SK-N-SH (cell line): Measurements from ENCODE around the gene ZDHHC14. TPM values are rescaled to one million over a fixed set of nuclear protein-coding genes. Genes with fewer than 3 reads are reported as not detected.

ENCODE experiments used
- CTCF ChIA-PET: fragments of 300-600, 350-600 bp; formaldehyde crosslinking; extraction: SDS; loops from one replicate; lab custom pipeline; 2021; lab: Yijun Ruan, JAX
- POLR2A ChIA-PET: fragments of 350-600 bp; sonication (Branson Sonifier 250); formaldehyde crosslinking; extraction: SDS; loops from one replicate; lab custom pipeline; 2020; ENCODE audit warnings: antibody characterized with exemption, inconsistent platforms; lab: Yijun Ruan, JAX
- DNase-seq: peaks from one replicate; pipeline ENCODE4 v3.0.0; 2012
- H2AFZ ChIP-seq: fragments of 200-600 bp; sonication (generic); 2 replicates; pipeline ENCODE4 v1.8.1; 2016; ENCODE audit warnings: antibody characterized with exemption, mild to moderate bottlenecking, low read depth
- H3F3A ChIP-seq: fragments of 200-600 bp; sonication (generic); replicated peaks from 2 replicates; pipeline ENCODE3; 2016; ENCODE audit warnings: antibody characterized with exemption, mild to moderate bottlenecking; ENCODE audit not compliant: insufficient read depth
- H3K27ac ChIP-seq, 2 experiments: fragments of 200-500 bp in 1 of 2; fragments of 200-600 bp in 1 of 2; sonication (Bioruptor generic) in 1 of 2; sonication (generic), shearing (Covaris generic) in 1 of 2; 2 replicates each; pipeline versions ENCODE4 v1.5.1 to v1.6.1; 2014 to 2016; ENCODE audit warnings: low read depth in 2 of 2, inconsistent platforms in 1 of 2, low read length in 1 of 2, mild to moderate bottlenecking in 1 of 2, mixed read lengths in 1 of 2
- H3K27me3 ChIP-seq: fragments of 200-600 bp; sonication (generic), shearing (Covaris generic); 2 replicates; pipeline ENCODE4 v1.6.1; 2016; ENCODE audit warnings: mixed run types; ENCODE audit not compliant: insufficient read depth
- H3K36me3 ChIP-seq, 2 experiments: fragments of 200-500 bp in 1 of 2; fragments of 200-600 bp in 1 of 2; sonication (Bioruptor generic) in 1 of 2; sonication (generic) in 1 of 2; replicated peaks in 1 of 2; 2 replicates each; pipeline versions ENCODE3 to v1.5.1; 2014 to 2016; ENCODE audit warnings: low read length in 1 of 2, mild to moderate bottlenecking in 1 of 2; ENCODE audit not compliant: insufficient read depth in 2 of 2, control insufficient read depth in 1 of 2
- H3K4me1 ChIP-seq, 2 experiments: fragments of 200-500 bp in 1 of 2; fragments of 200-600 bp in 1 of 2; sonication (Bioruptor generic) in 1 of 2; sonication (generic), shearing (Covaris generic) in 1 of 2; 2 replicates each; pipeline versions ENCODE4 v1.5.1 to v1.6.1; 2014 to 2016; ENCODE audit warnings: low read depth in 1 of 2, low read length in 1 of 2, mixed run types in 1 of 2; ENCODE audit not compliant: insufficient read depth in 2 of 2, control insufficient read depth in 1 of 2
- H3K4me2 ChIP-seq: fragments of 200-600 bp; sonication (generic), shearing (Covaris generic); 2 replicates; pipeline ENCODE4 v1.6.1; 2017; ENCODE audit warnings: mixed run types
- H3K4me3 ChIP-seq, 2 experiments: fragments of 200-500 bp in 1 of 2; fragments of 200-600 bp in 1 of 2; sonication (Bioruptor generic) in 1 of 2; sonication (generic), shearing (Covaris generic) in 1 of 2; 2 replicates each; pipeline versions ENCODE4 v1.5.1 to v1.8.1; 2014 to 2016; ENCODE audit warnings: low read depth in 2 of 2, inconsistent platforms in 1 of 2, low read length in 1 of 2, mild to moderate bottlenecking in 1 of 2, mixed read lengths in 1 of 2, moderate library complexity in 1 of 2
- H3K79me2 ChIP-seq: fragments of 200-600 bp; sonication (generic); 2 replicates; pipeline ENCODE4 v1.8.1; 2017; ENCODE audit warnings: mild to moderate bottlenecking; ENCODE audit not compliant: insufficient read depth
- H3K9ac ChIP-seq: fragments of 200-600 bp; sonication (generic); 2 replicates; pipeline ENCODE4 v1.6.1; 2017; ENCODE audit warnings: mixed run types
- H3K9me2 ChIP-seq: fragments of 200-600 bp; sonication (generic); 2 replicates; pipeline ENCODE4 v1.6.1; 2017; ENCODE audit warnings: mixed run types
- H3K9me3 ChIP-seq: fragments of 200-600 bp; sonication (generic); 2 replicates; pipeline ENCODE4 v1.6.1; 2017; ENCODE audit warnings: mixed run types, mild to moderate bottlenecking, moderate library complexity
- H4K20me1 ChIP-seq: fragments of 200-600 bp; sonication (generic); 2 replicates; pipeline ENCODE4 v1.6.1; 2017; ENCODE audit warnings: mild to moderate bottlenecking, mixed run types; ENCODE audit not compliant: insufficient read depth
- ELF1 ChIP-seq: IDR thresholded peaks from 2 replicates; pipeline ENCODE4 v1.4.0; 2012
- EP300 ChIP-seq, 2 experiments: IDR thresholded peaks; 2 replicates each; pipeline versions ENCODE4 v1.4.0 to v1.6.1; 2012; ENCODE audit warnings: borderline replicate concordance in 1 of 2, low read depth in 1 of 2, low read length in 1 of 2
- EZH2phosphoT487 ChIP-seq: fragments of 200-600 bp; sonication (generic); IDR thresholded peaks from 2 replicates; pipeline ENCODE4 v1.6.1; 2017; ENCODE audit warnings: low read depth, mixed run types, mild to moderate bottlenecking, antibody characterized with exemption, moderate library complexity, borderline replicate concordance
- FOSL2 ChIP-seq: IDR thresholded peaks from 2 replicates; pipeline ENCODE4 v1.4.0; 2012; ENCODE audit warnings: low read depth, mild to moderate bottlenecking, moderate library complexity, borderline replicate concordance
- FOXJ3 ChIP-seq: sonication (generic); formaldehyde crosslinking; IDR thresholded peaks from 2 replicates; pipeline ENCODE4 v1.5.1; 2020; ENCODE audit warnings: mild to moderate bottlenecking, missing genetic modification reagents
- FOXM1 ChIP-seq: IDR thresholded peaks from 2 replicates; pipeline ENCODE4 v1.4.0; 2012; ENCODE audit warnings: low read depth, mild to moderate bottlenecking
- GATA2 ChIP-seq: sonication (generic); formaldehyde crosslinking; IDR thresholded peaks from 2 replicates; pipeline ENCODE4 v1.5.0; 2020; ENCODE audit warnings: mild to moderate bottlenecking, missing genetic modification reagents
- IRF3 ChIP-seq: fragments of 150-350 bp; IDR thresholded peaks from 2 replicates; pipeline ENCODE4 v1.6.1; 2016; ENCODE audit warnings: mild to moderate bottlenecking, low read depth, low read length
- MXI1 ChIP-seq: IDR thresholded peaks from 2 replicates; pipeline ENCODE4 v1.6.1; 2012; ENCODE audit warnings: mild to moderate bottlenecking, low read depth, low read length, improper control_type of control experiment
- NRF1 ChIP-seq: IDR thresholded peaks from 2 replicates; pipeline ENCODE4 v1.6.1; 2012; ENCODE audit warnings: low read depth, mild to moderate bottlenecking, low read length
- PBX3 ChIP-seq: IDR thresholded peaks from 2 replicates; pipeline ENCODE4; 2012
- POLR2AphosphoS5 ChIP-seq: IDR thresholded peaks from 2 replicates; pipeline ENCODE4 v1.6.1; 2012; ENCODE audit warnings: low read depth, low read length
- RFX5 ChIP-seq: IDR thresholded peaks from 2 replicates; pipeline ENCODE4 v1.6.1; 2012; ENCODE audit warnings: mild to moderate bottlenecking, improper control_type of control experiment, low read length
- SMC3 ChIP-seq: IDR thresholded peaks from 2 replicates; pipeline ENCODE4 v1.6.1; 2012; ENCODE audit warnings: low read depth, low read length, improper control_type of control experiment
- TAF1 ChIP-seq: IDR thresholded peaks from 2 replicates; pipeline ENCODE4 v1.6.1; 2012; ENCODE audit warnings: low read depth, mild to moderate bottlenecking, low read length, moderate library complexity, borderline replicate concordance
- TEAD4 ChIP-seq: IDR thresholded peaks from 2 replicates; pipeline ENCODE4 v1.4.0; 2012; ENCODE audit warnings: mild to moderate bottlenecking, borderline replicate concordance; ENCODE audit not compliant: insufficient read depth
- YY1 ChIP-seq: IDR thresholded peaks from 2 replicates; pipeline ENCODE4 v1.4.0; 2012; ENCODE audit warnings: low read depth, mild to moderate bottlenecking
- WGBS: methylation state at CpG from one replicate; pipeline ENCODE4 v1.1.6; 2017; ENCODE audit warnings: low lambda C conversion rate; 5-methylcytosine and 5-hydroxymethylcytosine counted together
- polyA plus RNA-seq, 3 experiments: library from polyadenylated mRNA; depleted of rRNA; stranded (reverse); fragments of >200 nt; gene quantifications; 2 replicates each; pipeline ENCODE4 v1.2.3, GENCODE V29; 2012
- TF ChIP-seq, protein P1 (sequence below): IDR thresholded peaks from 2 replicates; pipeline ENCODE4 v1.4.0; 2012; ENCODE audit warnings: low read depth, borderline replicate concordance
- TF ChIP-seq, protein P2 (sequence below): IDR thresholded peaks from 2 replicates; pipeline ENCODE4 v1.4.0; 2012; ENCODE audit warnings: low read depth
- TF ChIP-seq, protein P3 (sequence below): fragments of 200-600 bp; sonication (generic); IDR thresholded peaks from 2 replicates; pipeline ENCODE4 v1.6.1; 2017; ENCODE audit warnings: antibody characterized with exemption, mild to moderate bottlenecking, moderate library complexity

The ZDHHC14 gene
- polyA plus RNA-seq, 1 of the 3 experiments (the other 2 are of a cell fraction) = 5.4 TPM

DNA sequence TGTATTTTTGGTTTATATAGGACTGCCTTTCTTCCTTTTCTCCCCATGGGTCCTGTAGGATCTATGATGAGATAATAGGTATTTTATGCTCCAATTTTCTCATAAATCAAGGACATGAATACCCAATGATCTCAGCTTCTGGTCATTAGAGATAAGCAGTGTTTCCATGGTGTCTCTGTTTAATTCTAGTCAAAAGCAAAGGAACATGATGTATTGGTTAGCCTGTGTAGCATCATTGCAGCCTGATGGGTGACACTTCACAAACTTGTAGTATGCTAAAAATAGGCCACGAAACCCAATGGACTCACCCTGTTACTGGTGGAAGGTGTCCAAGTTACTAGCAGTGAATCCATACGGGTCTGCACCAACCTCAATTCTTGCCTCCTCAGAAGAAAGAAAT is 325.9 kb downstream of the ZDHHC14 start (continued):
- TF ChIP-seq, protein P1, sequence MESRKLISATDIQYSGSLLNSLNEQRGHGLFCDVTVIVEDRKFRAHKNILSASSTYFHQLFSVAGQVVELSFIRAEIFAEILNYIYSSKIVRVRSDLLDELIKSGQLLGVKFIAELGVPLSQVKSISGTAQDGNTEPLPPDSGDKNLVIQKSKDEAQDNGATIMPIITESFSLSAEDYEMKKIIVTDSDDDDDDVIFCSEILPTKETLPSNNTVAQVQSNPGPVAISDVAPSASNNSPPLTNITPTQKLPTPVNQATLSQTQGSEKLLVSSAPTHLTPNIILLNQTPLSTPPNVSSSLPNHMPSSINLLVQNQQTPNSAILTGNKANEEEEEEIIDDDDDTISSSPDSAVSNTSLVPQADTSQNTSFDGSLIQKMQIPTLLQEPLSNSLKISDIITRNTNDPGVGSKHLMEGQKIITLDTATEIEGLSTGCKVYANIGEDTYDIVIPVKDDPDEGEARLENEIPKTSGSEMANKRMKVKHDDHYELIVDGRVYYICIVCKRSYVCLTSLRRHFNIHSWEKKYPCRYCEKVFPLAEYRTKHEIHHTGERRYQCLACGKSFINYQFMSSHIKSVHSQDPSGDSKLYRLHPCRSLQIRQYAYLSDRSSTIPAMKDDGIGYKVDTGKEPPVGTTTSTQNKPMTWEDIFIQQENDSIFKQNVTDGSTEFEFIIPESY = no peak
- TF ChIP-seq FOXJ3 (CRISPR knock-in tag) = no peak
- TF ChIP-seq, all 33 proteins: peak for 0

GRCh38 chr6:157707576-157707975 is 326.6 kb downstream of the ZDHHC14 start:
- Histone ChIP-seq H3K27ac (no peak overlapping the region), H3F3A (no peaks in the 10 kb centered on the region), H3K79me2 (no peaks in the 10 kb centered on the region), H3K9me2 (no peaks in the 10 kb centered on the region), H4K20me1 (no peaks in the 10 kb centered on the region), H3K4me1 (peaks cover 0 to 2% of the 10 kb centered on the region in 2 experiments; a peak in 1 of 4 replicates), H3K9ac (no peak overlapping the region), H3K4me2 (no peak overlapping the region), H3K4me3 (no peak overlapping the region), H2AFZ (no peak overlapping the region), H3K9me3 (no peaks in the 10 kb centered on the region), H3K27me3 (no peaks in the 10 kb centered on the region), H3K36me3 (no peaks in the 10 kb centered on the region)
- TF ChIP-seq SMC3 (no peak), GATA2 (CRISPR knock-in tag) (no peak), FOXJ3 (CRISPR knock-in tag) (no peak), NRF1 (no peak), PBX3 (no peak), MXI1 (no peak), ELF1 (no peak)
- 25% methylated on average over 4 of the region's 6 CpGs for WGBS
- ChIA-PET CTCF (no interaction called here), POLR2A (no interaction called here)
- no peak for DNase-seq

DNA sequence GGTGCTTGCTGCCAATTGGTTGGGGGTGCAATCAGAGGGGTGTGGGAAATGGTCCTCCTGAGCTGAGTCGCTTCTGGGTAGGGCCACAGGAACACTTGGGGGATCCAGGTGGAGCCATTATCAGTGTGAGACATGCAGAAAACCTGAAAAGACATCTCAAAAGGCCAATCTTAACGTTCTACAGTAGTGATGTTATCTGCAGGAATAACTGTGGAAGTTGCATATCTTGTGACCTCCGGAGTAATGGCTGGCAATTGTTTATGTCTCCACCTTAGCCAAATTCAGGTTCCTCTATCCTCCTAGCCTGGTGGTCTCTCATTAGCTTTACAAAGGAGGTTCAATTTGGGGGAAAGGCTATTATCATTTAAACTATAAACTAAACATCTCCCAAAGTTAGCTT is 327.2 kb downstream of the ZDHHC14 start:
- no peaks in the 10 kb centered on the region for H3K9me3 ChIP-seq
- no peaks in the 10 kb centered on the region for H3F3A ChIP-seq
- ChIA-PET POLR2A (no interaction called here), CTCF (interaction anchor here (1.0 kb wide), 1 partner anchor 49 kb away, joined by 3 read pairs; no protein-coding TSS in a partner anchor)
- no peak overlapping the region for H3K4me2 ChIP-seq
- no peak overlapping the region for H2AFZ ChIP-seq
- H3K79me2 ChIP-seq = no peaks in the 10 kb centered on the region
- DNase-seq = no peak
- H4K20me1 ChIP-seq = no peaks in the 10 kb centered on the region
- H3K9ac ChIP-seq = no peak overlapping the region
- H3K27ac ChIP-seq = no peak overlapping the region
- H3K4me3 ChIP-seq = no peak overlapping the region
- peaks cover 0 to 2% of the 10 kb centered on the region in 2 experiments; a peak in 1 of 4 replicates for H3K4me1 ChIP-seq
- H3K27me3 ChIP-seq = no peaks in the 10 kb centered on the region
- no peaks in the 10 kb centered on the region for H3K36me3 ChIP-seq
- WGBS = 68% methylated on average over 2 of the region's 3 CpGs
- no peaks in the 10 kb centered on the region for H3K9me2 ChIP-seq
- TF ChIP-seq, protein P2, sequence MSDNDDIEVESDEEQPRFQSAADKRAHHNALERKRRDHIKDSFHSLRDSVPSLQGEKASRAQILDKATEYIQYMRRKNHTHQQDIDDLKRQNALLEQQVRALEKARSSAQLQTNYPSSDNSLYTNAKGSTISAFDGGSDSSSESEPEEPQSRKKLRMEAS = no peak
- TF ChIP-seq YY1 (no peak), EP300 (IDR thresholded peaks at IDR 0.05; ENCODE audit: borderline replicate concordance in 1 of 2, low read depth in 1 of 2, low read length in 1 of 2) (no peak), TEAD4 (no peak), POLR2AphosphoS5 (no peak), EZH2phosphoT487 (no peak), IRF3 (no peak), NRF1 (no peak), FOSL2 (no peak), FOXM1 (no peak), TAF1 (no peak), RFX5 (no peak)
- TF ChIP-seq, protein P3, sequence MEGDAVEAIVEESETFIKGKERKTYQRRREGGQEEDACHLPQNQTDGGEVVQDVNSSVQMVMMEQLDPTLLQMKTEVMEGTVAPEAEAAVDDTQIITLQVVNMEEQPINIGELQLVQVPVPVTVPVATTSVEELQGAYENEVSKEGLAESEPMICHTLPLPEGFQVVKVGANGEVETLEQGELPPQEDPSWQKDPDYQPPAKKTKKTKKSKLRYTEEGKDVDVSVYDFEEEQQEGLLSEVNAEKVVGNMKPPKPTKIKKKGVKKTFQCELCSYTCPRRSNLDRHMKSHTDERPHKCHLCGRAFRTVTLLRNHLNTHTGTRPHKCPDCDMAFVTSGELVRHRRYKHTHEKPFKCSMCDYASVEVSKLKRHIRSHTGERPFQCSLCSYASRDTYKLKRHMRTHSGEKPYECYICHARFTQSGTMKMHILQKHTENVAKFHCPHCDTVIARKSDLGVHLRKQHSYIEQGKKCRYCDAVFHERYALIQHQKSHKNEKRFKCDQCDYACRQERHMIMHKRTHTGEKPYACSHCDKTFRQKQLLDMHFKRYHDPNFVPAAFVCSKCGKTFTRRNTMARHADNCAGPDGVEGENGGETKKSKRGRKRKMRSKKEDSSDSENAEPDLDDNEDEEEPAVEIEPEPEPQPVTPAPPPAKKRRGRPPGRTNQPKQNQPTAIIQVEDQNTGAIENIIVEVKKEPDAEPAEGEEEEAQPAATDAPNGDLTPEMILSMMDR = no peak
